Skin of body (tissue), 2 donors: ENCODE results near the gene SORCS2. TPM values are rescaled to one million over a fixed set of nuclear protein-coding genes. Genes with fewer than 3 reads are reported as not detected.

Experiments
- DNase-seq: peaks from one replicate; lab custom pipeline; 2025; lab: John Stamatoyannopoulos, UW
- total RNA-seq: library from RNA; depleted of rRNA; stranded (reverse); fragments of >200 nt; gene quantifications from one replicate; pipeline ENCODE4 v1.2.3, GENCODE V29; 2014

SORCS2 gene
- total RNA-seq, 1 donor from 2014 or later: 5.8 TPM

GRCh38 chr4:7322166-7322991, 130.0 kb downstream of the SORCS2 start:
- DNase-seq: no peak

GRCh38 chr4:7323461-7323871, 131.1 kb downstream of the SORCS2 start:
- DNase-seq: no peak

- DNase-seq: no peak
These were observed 131.7 kb downstream of the SORCS2 start for GRCh38 chr4:7323872-7324650.

GRCh38 chr4:7324651-7325121, 132.3 kb downstream of the SORCS2 start:
- no peak for DNase-seq

GRCh38 chr4:7325541-7325940, 133.2 kb downstream of the SORCS2 start:
- no peak for DNase-seq

- no peak for DNase-seq
These were observed 134.0 kb downstream of the SORCS2 start for GRCh38 chr4:7326306-7326692.

- no peak for DNase-seq
These were observed 134.5 kb downstream of the SORCS2 start for GRCh38 chr4:7326693-7327340.

GRCh38 chr4:7327341-7327885, 135.1 kb downstream of the SORCS2 start:
- no peak for DNase-seq

- no peak for DNase-seq
These were observed 136.0 kb downstream of the SORCS2 start for GRCh38 chr4:7328162-7328912.

- DNase-seq: no peak
These were observed 136.7 kb downstream of the SORCS2 start for GRCh38 chr4:7328913-7329638.

GRCh38 chr4:7330031-7330596, 137.8 kb downstream of the SORCS2 start:
- no peak for DNase-seq

GRCh38 chr4:7330811-7331681, 138.7 kb downstream of the SORCS2 start:
- no peak for DNase-seq

GRCh38 chr4:7331682-7332000, 139.3 kb downstream of the SORCS2 start:
- no peak for DNase-seq

GRCh38 chr4:7332216-7333023, 140.1 kb downstream of the SORCS2 start:
- DNase-seq: no peak

GRCh38 chr4:7333024-7333780, 140.9 kb downstream of the SORCS2 start:
- no peak for DNase-seq

GRCh38 chr4:7333801-7334421, 141.6 kb downstream of the SORCS2 start:
- DNase-seq: no peak
